ENCODE measurements around the gene RYR1. TPM values are rescaled to one million over a fixed set of nuclear protein-coding genes. Genes with fewer than 3 reads are reported as not detected.

Gene RYR1
- total and polyA plus RNA-seq, 4 donors, result 2.8 to 7.6 (median 4.0) TPM

DNA sequence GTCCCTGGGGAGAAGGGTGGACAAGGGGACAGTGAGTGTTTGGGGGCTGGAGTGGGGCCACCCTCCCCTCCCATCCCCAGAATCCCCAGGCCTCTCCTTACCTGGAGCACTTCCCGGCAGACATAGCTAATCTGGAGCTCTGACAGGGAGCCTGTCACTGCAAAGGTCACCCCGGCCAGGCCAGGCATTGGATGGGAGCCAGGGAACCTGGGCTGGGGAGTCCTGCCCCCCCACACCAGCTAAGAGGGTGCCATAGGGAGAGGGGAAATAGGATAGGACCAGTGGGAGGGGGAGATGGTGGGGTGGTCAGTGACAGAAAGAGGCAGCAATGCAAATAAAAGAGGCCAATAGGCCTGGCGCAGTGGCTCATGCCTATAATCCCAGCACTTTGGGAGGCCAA is 180.8 kb downstream of the RYR1 start:
- no peak for DNase-seq
- no peak for ATAC-seq (ENCODE audit: insufficient read depth, low FRiP score)
- Histone ChIP-seq H3K9ac (ENCODE audit: insufficient read depth in 1 of 2, low read length in 2 of 2) (no peak overlapping the region), H3K27me3 (ENCODE audit: control insufficient read depth in 3 of 3, insufficient read depth in 3 of 3, low read length in 2 of 3) (no peaks in the 10 kb centered on the region), H3K4me1 (ENCODE audit: control insufficient read depth in 5 of 5, insufficient read depth in 5 of 5, low read length in 5 of 5) (peaks cover 0 to 10% (median 8%) of the 10 kb centered on the region in 5 donors), H3K9me3 (ENCODE audit: control insufficient read depth in 4 of 4, insufficient read depth in 3 of 4, low read length in 3 of 4) (no peaks in the 10 kb centered on the region), H3K27ac (ENCODE audit: low read depth in 1 of 2, low read length in 1 of 2) (no peak overlapping the region), H3K4me3 (no peak overlapping the region), H3K36me3 (ENCODE audit: control insufficient read depth in 4 of 4, insufficient read depth in 4 of 4, low read length in 4 of 4) (no peaks in the 10 kb centered on the region)
- no peak for TF ChIP-seq CTCF (IDR thresholded peaks at IDR 0.05; ENCODE audit: control extremely low read depth, extremely low read depth)
- WGBS, 2 donors, result 79 to 95% methylated on average over 3 of the region's 3 CpGs

DNA sequence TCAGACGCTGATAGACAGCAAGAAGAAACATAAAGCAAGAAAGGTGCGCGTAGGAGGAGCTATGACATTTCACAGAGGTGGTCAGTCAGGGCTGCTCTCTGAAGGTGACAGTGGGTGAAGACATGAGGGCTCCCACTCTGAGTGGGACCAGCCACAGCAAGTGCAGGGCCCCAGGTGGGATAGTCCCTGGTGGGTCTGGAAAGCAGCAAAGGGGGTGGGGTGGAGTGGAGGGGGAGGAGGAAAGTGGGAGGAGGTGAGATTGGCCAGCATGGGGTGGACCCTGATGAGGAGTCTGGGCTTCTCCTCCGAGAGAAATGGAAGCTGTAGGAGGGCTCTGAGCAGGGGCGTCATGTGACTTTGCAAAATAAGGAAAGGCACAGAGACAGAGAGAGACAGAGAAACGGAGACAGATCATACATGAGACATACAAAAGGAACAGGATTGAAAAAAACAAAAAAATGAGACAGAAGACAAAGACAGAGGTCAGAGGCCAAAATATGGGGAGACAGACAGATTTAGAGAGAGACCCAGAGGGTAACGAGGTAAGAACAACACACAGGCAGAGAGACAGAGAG is 181.6 kb downstream of the RYR1 start:
- TF ChIP-seq CTCF (IDR thresholded peaks at IDR 0.05; ENCODE audit: control extremely low read depth, extremely low read depth), result no peak
- ATAC-seq (ENCODE audit: insufficient read depth, low FRiP score), result no peak

GRCh38 chr19:38616265-38616664 is 182.8 kb downstream of the RYR1 start:
- DNase-seq, result no peak
- Histone ChIP-seq H3K9ac (ENCODE audit: insufficient read depth in 1 of 2, low read length in 2 of 2) (no peak overlapping the region), H3K4me1 (ENCODE audit: control insufficient read depth in 5 of 5, insufficient read depth in 5 of 5, low read length in 5 of 5) (peaks cover 6 to 18% (median 15%) of the 10 kb centered on the region in 5 donors), H3K9me3 (ENCODE audit: control insufficient read depth in 4 of 4, insufficient read depth in 3 of 4, low read length in 3 of 4) (no peaks in the 10 kb centered on the region), H3K27me3 (ENCODE audit: control insufficient read depth in 3 of 3, insufficient read depth in 3 of 3, low read length in 2 of 3) (no peaks in the 10 kb centered on the region), H3K27ac (ENCODE audit: low read depth in 1 of 2, low read length in 1 of 2) (no peak overlapping the region), H3K36me3 (ENCODE audit: control insufficient read depth in 4 of 4, insufficient read depth in 4 of 4, low read length in 4 of 4) (peaks cover 0 to 9% (median 3%) of the 10 kb centered on the region in 4 donors), H3K4me3 (no peak overlapping the region)
- no peak for TF ChIP-seq CTCF (IDR thresholded peaks at IDR 0.05; ENCODE audit: control extremely low read depth, extremely low read depth)
- WGBS, 2 donors, result 86 to 94% methylated on average over 6 of the region's 6 CpGs
- no peak for ATAC-seq (ENCODE audit: insufficient read depth, low FRiP score)

More for the DNA sequence above, 181.6 kb downstream of the RYR1 start:
- Histone ChIP-seq H3K9me3 (ENCODE audit: control insufficient read depth in 4 of 4, insufficient read depth in 3 of 4, low read length in 3 of 4) (no peaks in the 10 kb centered on the region), H3K27ac (ENCODE audit: low read depth in 1 of 2, low read length in 1 of 2) (no peak overlapping the region), H3K9ac (ENCODE audit: insufficient read depth in 1 of 2, low read length in 2 of 2) (no peak overlapping the region), H3K36me3 (ENCODE audit: control insufficient read depth in 4 of 4, insufficient read depth in 4 of 4, low read length in 4 of 4) (no peaks in the 10 kb centered on the region), H3K27me3 (ENCODE audit: control insufficient read depth in 3 of 3, insufficient read depth in 3 of 3, low read length in 2 of 3) (no peaks in the 10 kb centered on the region), H3K4me1 (ENCODE audit: control insufficient read depth in 5 of 5, insufficient read depth in 5 of 5, low read length in 5 of 5) (peaks cover 3 to 17% (median 13%) of the 10 kb centered on the region in 5 donors), H3K4me3 (no peak overlapping the region)
- 80% methylated on average over 7 of the region's 7 CpGs for WGBS, 2 donors
- DNase-seq, result no peak

- no peak overlapping the region for H3K27ac ChIP-seq (ENCODE audit: low read depth in 1 of 2, low read length in 1 of 2)
- H3K9ac ChIP-seq (ENCODE audit: insufficient read depth in 1 of 2, low read length in 2 of 2), result no peak overlapping the region
- peaks cover 8 to 17% (median 11%) of the 10 kb centered on the region in 4 donors for H3K36me3 ChIP-seq (ENCODE audit: control insufficient read depth in 4 of 4, insufficient read depth in 4 of 4, low read length in 4 of 4)
- no peak overlapping the region for H3K4me3 ChIP-seq
- no peak for ATAC-seq (ENCODE audit: insufficient read depth, low FRiP score)
- 19 to 57% methylated on average over 9 of the region's 9 CpGs for WGBS, 2 donors
- TF ChIP-seq CTCF (IDR thresholded peaks at IDR 0.05; ENCODE audit: control extremely low read depth, extremely low read depth), result no peak
- peaks cover 6 to 18% (median 15%) of the 10 kb centered on the region in 5 donors for H3K4me1 ChIP-seq (ENCODE audit: control insufficient read depth in 5 of 5, insufficient read depth in 5 of 5, low read length in 5 of 5)
- H3K27me3 ChIP-seq (ENCODE audit: control insufficient read depth in 3 of 3, insufficient read depth in 3 of 3, low read length in 2 of 3), result no peaks in the 10 kb centered on the region
- no peak for DNase-seq
- H3K9me3 ChIP-seq (ENCODE audit: control insufficient read depth in 4 of 4, insufficient read depth in 3 of 4, low read length in 3 of 4), result no peaks in the 10 kb centered on the region
These were observed 183.8 kb downstream of the RYR1 start for GRCh38 chr19:38617283-38617763.
